Sigmoid colon (tissue), 4 donors: ENCODE data around the gene TIMM22.

Source experiments
- EP300 ChIP-seq, 4 donors: sonication (generic); formaldehyde crosslinking; IDR thresholded peaks; one replicate each; pipeline ENCODE4 v1.6.1; 2017; ENCODE audit warnings: antibody characterized with exemption in 4 of 4
- POLR2A ChIP-seq, 2 donors: fragments of 450-650 bp; IDR thresholded peaks; one replicate each; pipeline ENCODE4 v1.6.1; 2016; ENCODE audit warnings: antibody characterized with exemption in 2 of 2, mild to moderate bottlenecking in 2 of 2, moderate library complexity in 2 of 2
- POLR2AphosphoS5 ChIP-seq, 4 donors: sonication (generic); formaldehyde crosslinking; IDR thresholded peaks; one replicate each; pipeline ENCODE4 v1.6.1; 2017; ENCODE audit warnings: antibody characterized with exemption in 4 of 4
- TF ChIP-seq, protein P1 (sequence below), 4 experiments: fragments of 450-650 bp in 3 of 4; fragments of 200-600 bp in 1 of 4; IDR thresholded peaks; one replicate each; pipeline ENCODE4 v1.5.1; 2016 to 2019; ENCODE audit warnings: antibody characterized with exemption in 4 of 4, mild to moderate bottlenecking in 3 of 4, moderate library complexity in 2 of 4

DNA sequence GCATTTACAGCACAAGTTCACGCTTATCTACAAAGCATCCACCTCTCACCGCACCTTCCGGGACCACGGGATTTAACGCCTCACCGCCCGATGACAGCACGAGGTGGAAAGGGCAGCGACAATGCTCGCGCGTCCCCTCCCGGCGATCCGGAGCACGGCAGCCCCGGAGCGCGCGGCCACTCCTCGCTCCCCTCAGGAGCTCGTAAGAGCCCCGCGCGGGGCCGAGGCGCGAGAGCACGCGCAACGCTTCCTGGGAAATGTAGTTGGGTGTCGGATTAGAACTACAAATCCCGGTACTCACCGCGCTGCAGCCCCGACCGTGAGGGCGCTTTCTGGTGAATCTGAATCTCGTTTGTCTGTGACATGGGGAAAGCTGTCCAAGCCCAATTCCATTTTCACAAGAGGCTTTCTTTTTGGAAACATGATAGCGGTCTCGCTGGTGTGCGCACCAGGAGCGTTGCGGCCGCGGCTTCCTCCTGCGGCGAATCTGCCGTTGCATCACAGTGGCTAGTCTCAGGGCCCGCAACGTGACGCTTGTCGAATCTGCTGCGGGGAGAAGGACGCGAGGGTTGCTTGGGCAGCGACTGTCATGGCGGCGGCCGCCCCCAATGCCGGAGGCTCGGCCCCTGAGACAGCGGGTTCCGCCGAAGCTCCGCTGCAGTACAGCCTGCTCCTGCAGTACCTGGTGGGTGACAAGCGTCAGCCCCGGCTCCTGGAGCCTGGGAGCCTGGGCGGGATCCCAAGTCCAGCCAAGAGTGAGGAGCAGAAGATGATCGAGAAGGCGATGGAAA is at the start of gene TIMM22:
- no peak for TF ChIP-seq EP300 (IDR thresholded peaks at IDR 0.05)
- TF ChIP-seq POLR2A (IDR thresholded peaks at IDR 0.05), result peak; percentile 80 to 85
- TF ChIP-seq, protein P1, sequence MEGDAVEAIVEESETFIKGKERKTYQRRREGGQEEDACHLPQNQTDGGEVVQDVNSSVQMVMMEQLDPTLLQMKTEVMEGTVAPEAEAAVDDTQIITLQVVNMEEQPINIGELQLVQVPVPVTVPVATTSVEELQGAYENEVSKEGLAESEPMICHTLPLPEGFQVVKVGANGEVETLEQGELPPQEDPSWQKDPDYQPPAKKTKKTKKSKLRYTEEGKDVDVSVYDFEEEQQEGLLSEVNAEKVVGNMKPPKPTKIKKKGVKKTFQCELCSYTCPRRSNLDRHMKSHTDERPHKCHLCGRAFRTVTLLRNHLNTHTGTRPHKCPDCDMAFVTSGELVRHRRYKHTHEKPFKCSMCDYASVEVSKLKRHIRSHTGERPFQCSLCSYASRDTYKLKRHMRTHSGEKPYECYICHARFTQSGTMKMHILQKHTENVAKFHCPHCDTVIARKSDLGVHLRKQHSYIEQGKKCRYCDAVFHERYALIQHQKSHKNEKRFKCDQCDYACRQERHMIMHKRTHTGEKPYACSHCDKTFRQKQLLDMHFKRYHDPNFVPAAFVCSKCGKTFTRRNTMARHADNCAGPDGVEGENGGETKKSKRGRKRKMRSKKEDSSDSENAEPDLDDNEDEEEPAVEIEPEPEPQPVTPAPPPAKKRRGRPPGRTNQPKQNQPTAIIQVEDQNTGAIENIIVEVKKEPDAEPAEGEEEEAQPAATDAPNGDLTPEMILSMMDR (IDR thresholded peaks at IDR 0.05), result peak; percentile 90 to 96 (median 94)
- peak; percentile 71 to 95 (median 86) for TF ChIP-seq POLR2AphosphoS5 (IDR thresholded peaks at IDR 0.05)
